Stimulated activated CD4-positive, alpha-beta T cell treated with anti-CD3 and anti-CD28 coated beads, Interleukin-4, amount 100 ng/mL, for 1 hour (primary cell): ENCODE results near the gene ENTHD1.
"Not testable (repeated sequence)": the region's sequence is repeated elsewhere in the genome, so short reads cannot be mapped to it uniquely, and the experiment has no call there.

Experiments
- DNase-seq: peaks from one replicate; pipeline ENCODE4 v3.0.0-alpha.2; 2020

ENTHD1 gene

DNA sequence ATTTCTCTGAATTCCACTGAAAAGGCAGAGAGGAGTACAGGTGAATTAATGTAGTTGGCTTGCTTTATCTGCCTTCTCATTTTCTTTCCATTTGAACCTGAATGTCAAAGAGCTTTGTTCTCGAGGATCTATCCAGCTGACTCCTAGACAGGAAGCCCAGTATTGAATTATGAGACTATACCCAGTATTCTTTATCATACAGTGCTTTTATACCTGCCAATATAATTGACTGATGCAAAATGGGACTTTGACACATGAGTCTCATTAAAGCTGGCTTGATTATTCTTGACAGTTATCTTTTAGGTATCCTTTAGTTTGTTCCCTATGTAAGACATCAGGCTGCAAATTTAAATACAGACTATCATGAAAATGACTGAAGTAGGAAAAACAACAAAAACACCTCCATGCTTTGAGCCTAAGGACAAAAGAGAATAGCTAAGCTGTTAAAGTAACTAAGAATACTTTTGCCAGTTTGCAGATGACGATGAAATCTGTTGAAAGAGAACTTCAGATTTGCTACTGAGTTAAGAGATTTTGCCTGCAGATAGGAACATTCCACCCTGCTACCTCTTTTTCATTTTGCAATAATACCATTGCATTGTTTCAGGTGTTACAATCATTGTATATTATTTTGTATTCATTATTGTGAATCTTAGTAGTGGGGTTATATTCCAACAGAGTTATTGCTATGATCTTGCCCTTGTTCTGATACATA is 117.1 kb downstream of the ENTHD1 start:
- no peak for DNase-seq

DNA sequence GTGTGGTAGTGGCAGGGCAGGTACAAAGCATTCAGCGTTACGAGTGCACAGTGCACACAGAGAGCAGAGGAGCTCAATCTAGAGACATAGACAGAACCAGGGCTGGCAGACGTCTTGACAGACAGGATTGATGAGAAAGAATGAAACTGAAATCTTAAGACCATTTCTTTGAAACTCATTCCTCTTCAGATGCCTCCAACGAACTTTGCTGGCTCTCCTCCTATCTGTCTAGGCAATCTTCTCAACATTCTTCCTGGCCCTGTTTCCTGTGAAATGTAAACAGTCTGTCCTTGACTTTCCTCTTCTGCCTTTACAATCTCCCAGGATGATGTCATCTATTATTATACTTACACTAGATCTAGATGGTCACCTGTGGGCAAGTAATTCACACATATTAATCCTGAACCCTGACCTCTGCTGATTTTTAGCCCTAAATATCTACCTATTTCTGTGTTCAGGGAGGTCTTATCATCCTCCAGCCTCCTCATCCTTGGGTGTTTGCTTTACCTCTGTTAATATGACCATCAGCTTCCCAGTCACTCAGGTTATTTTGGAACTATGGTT is 119.5 kb downstream of the ENTHD1 start:
- DNase-seq = peak; percentile 12

DNA sequence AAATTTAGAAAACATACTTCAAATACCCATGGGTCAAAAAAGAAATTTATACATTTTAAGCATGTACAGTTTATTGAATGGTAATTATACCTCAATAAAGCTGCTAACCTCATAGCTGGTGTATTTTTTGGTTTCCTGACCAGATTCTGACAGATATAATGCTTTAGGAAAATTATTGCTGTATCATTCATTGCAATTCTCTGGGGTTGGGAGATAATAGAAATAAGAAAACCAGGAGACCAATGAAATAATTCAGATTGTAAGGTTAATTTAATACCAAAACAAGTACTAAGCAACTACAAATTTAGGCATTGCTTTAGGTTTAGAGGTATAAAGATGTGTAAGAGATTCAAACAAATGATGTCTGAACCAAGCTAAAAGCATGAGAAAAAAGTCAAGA is 120.1 kb downstream of the ENTHD1 start:
- no peak for DNase-seq

DNA sequence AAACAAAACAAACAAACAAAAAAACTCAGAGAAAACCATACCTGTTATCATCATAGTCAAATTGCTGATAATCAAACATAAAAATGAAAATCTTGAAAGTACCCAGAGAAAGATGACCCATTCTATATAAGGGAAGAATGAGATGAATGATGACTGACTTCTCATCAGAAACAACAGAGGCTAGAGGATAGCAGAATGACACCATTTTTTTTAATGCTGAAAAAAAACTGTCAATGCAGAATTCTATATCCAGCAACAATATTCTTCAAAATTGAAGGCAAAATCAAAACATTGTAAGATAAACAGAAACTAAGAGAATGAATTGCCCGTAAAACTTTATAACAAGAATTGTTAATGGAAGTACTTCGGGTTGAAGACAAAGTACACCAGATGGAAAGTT is 122.1 kb downstream of the ENTHD1 start:
- DNase-seq = no peak

DNA sequence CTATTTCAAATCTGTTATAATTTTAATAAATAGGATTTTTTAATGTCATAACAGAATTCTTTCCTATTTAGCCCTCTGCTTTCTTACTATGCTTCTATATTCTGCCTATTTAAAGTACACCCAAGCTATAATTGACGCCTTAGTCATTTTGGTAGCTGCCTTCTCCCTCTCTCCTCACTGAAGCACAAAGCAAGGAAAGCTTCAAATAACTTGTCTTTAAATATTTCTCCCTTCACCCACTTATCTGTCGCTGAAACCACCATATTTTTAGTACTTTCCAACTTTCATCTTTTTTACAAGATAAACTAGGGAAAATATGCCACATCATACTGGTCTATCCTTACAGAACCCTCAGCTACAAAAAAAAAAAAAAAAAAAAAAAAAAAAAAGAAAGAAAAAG is 127.9 kb downstream of the ENTHD1 start:
- no peak for DNase-seq

DNA sequence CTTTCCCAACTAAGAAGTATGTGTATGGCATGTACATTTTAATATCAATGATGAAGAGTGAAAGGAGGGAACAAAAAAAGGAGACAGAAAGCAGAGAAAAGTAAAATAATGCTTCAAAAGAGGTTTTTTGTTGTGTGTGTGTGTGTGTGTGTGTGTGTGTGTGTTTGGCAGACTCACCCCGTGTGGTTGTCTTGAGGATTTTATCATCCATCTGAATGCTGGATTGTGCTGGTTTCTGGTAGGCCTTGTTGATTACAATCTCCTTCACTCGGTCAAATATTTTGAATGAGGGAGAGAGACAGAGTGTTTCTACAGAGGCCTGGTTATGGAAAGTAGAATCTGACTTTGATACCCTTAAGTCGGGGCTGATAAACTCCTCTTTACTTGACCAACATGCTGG is 128.5 kb downstream of the ENTHD1 start:
- DNase-seq = no peak

DNA sequence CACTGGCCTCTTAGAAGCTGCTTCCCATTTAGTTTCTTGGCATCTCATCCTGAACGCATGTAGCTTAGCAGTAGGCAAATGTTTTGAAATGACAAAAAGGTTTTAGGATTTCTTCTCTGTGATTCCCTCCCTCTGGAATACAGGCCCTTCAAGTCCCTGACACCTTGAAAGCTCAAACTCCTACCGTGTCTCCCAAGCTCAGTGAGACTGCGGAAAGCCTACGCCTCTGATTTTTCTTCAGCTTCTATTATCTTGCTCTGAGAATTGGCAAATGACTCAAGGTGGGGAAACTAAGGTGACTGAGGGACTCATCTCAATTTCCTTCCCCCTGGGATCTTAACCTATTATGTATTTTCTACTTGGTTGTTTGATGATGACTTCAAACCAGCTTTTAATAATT is 130.3 kb downstream of the ENTHD1 start:
- DNase-seq = no peak

DNA sequence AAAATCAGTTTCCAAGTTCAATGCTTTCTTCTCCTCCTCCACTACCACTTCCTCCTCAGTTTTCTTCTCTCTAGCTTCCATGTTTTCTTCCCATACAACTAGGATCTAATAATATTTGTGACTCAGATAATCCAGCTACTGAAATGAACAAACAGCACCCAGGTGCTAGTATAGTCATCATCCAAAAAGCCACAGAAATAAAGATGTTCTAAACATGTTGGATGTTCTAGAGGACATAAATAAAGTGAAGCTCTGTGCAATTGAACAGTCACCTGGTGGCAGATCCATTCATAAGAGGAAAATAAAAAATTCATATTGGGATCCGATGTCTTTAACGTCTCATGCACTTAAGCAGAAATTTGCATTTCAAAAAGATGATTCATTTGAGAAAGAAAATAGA is 142.8 kb downstream of the ENTHD1 start:
- no peak for DNase-seq

DNA sequence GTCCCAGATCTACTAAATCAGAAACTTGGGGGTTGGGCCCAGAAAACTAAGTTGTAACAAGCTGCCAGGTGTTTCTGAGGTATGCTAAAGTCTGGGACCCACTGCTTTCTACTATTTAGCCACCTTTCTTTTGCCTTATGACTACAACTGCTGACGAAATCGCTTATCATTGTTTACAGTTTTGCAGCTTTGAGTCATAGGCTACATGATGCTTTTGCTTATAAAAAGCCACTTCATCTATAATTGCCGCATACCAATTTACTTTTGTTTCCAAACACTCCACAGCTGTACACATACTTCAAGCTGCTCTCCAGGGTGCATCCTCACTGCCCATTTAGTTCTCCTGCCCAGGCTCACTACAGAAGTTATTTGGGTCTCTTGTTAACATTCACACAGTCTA is 144.7 kb downstream of the ENTHD1 start:
- DNase-seq = no peak

DNA sequence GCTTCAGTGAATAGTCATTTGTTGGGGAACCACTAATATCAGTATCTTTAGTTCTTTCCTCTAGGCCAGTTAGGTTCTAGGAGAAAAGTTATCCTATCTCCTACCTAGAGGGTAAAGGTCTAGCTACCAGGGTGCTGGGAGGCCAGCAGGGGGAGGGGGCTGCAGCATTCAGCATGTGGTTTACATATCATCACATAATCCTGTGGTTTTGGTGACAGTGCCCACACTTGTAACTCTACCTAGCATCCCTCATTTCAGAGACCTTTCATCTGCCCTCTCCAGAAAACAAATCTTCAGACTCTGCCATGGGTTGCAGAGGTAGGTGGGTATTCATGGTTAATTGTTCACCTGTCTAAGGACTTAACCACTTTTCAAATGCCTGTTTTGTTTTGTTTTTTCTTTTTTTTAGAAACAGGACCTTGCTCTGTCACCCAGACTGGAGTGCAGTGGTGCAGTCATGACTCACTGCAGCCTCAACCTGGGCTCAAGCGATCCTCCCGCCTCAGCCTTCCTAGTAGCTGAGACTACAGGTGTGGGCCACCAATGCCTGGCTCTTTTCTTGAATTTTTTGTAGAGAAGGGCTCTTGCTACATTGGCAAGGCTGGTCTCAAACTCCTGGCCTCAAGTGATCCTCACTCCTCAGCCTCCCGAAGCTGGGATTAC is 146.8 kb downstream of the ENTHD1 start:
- DNase-seq = no peak

DNA sequence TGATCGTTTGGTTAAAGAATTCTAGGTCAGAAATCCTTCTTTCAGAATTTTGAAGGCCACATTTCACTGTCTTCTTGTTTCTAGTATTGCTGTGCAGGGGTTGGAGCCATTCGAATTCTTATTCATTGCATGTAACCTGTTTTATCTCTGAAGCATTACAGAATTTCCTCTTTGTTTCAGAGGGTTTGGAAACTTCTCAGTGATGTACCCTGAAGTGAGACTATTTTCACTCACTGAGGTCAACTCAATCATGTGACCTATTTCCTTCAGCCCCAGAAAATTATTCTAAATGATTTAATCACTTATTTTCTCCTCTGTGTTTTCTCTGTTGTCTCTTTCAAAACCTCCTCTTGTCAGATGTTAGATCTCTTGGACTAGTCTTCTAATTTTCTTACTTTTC is 147.8 kb downstream of the ENTHD1 start:
- DNase-seq = no peak

DNA sequence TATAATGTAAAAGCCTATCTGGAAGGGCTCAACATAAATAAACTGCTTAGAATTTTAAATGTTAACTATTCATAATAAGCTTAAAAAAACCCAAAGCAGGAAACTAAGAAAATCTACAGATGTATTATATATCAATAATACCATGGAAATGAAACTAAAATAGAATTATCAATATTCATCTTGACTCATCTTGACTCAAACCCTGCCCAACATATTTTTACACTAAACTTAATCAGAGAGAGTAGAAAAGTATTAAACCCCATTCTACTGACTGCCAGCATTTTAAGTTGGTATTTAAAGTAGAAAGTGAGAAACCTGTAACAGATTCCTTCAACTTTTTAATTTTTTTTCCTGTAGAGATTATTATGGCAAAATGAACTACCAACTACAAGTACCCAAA is 149.2 kb downstream of the ENTHD1 start:
- no peak for DNase-seq

DNA sequence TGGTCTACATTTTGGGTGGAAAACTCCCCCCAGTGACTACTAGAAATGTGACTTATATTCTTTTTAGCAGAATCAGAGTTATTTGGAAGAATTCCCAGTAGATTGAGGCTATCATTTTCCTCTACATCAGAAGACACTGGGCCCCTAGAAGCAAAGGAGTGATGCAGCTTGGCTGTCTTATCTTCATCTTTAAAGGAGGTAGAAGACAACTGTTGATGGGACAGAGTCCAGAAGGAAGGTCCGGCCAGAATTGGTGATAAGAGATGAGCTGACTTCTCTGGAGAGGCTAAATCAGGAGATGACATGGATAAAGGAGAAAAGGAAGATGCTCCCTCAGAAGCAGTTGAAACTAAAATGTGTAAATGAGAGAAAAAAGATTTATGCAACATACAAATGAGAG is 149.6 kb downstream of the ENTHD1 start:
- DNase-seq = no peak

DNA sequence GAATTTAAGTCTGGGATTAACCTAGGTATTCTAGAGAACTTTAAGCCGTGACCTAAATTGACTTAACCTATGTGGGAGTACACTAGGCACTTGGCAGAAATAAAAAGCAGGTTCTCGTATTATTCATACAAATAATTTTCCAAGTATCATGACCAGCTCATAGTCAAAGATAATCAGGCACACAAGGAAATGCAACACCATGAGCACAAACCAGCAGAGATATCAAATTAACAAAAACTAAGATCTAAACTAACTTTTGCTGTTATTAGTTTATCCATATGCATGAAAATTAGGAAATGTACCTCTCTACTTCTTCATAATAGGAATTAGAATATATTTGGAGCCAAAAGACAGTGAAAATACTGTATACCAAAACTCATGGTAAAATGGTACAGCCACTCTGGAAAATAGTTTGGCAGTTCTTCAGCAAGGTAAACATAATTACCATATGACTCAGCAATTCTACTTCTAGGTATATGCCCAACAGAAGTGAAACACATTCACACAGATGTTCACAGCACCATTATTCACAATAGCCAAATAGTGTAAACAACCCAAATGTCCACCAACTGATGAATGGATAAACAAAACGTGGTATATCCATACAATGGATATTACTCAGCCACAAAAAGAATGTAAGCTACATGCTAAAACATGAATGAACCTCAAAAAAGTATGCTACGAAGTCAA is 154.1 kb downstream of the ENTHD1 start:
- no peak for DNase-seq

DNA sequence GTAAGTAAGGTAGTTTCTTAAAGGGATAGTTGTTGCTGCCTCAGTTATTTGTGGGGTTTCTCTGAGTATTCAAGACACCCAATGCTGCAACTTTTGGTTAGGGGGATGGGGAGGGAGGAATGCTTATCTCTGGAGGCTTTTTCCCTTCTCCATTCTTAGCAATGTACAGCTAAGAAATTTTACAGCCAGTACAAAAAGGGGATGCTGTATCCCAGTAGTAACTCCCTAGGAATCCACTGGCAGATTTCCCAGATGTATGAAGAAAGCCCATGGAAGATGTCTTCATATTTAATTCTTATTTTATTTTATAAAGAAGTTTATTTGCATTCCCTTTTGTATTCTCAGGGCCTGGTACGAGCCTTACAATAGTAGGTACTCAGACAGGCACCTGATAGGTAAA is 154.8 kb downstream of the ENTHD1 start:
- DNase-seq = no peak

DNA sequence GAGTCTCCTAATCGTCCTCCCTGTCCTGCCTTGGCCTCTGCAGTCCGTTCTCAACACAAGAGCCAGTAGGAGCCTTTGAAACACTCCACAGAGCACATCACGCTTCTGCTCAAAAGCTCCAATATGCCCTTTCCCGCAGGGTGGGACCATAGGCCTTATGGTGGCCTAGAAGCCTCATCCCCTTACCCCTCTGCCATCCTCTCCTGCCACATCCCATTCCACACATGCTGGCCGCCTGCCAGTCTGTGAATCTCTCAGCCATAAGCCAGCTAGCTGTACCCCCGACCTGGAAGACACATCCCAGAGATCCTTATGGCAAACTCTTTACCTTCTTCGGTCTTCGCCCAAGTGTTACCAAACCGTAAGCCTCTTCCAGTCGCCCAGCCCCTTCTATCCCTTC is 157.8 kb downstream of the ENTHD1 start:
- no peak for DNase-seq

DNA sequence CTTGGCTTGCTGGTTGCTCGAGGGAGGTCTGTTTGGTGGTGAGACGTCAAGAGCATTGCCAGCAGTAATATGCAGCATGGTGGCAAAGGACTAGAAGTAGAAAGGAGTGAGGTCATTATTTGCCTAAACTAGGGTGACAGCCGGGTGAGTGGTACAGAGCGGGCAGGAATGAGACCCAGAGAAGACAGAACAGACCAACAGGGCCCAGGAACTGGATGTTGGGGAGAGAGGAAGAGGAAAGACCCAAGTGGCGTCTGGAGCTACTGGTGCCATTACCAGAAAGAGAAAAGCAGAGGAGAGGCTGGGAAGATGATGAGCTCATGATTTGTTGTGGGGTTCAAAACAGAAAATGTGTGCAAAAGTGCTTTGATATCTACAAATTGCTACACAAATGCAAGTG is 158.7 kb downstream of the ENTHD1 start:
- no peak for DNase-seq

DNA sequence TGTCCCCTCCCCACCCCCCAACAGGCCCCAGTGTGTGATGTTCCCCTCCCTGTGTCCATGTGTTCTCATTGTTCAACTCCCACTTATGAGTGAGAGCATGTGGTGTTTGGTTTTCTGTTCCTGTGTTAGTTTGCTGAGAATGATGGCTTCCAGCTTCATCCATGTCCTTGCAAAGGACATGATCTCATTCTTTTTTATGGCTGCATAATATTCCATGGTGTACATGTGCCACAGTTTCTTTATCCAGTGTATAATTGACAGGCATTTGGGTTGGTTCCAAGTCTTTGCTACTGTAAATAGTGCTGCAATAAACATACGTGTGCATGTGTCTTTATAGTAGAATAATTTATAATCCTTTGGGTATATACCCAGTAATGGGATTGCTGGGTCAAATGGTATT is 159.5 kb downstream of the ENTHD1 start:
- DNase-seq = not testable (repeated sequence)

DNA sequence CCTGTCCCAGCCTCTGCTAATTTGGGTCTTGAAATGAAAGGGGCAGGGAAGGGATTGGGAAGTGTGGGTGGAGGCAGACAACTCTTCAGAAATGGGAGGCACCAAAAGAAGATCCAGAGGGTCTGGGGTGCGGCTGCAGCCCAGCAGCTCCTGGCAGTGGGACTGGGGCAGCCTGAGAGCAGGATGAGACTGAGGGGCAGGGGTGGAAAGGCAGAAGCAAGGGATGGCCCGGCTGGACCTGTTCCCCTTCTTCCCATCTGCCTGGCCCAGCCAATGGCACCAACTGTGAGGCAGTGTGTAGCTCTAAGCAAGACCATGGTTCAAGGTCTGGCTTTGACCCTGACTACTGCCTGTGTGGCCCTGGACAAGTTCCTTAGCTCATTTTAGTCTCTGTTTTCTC is 160.4 kb downstream of the ENTHD1 start:
- no peak for DNase-seq

DNA sequence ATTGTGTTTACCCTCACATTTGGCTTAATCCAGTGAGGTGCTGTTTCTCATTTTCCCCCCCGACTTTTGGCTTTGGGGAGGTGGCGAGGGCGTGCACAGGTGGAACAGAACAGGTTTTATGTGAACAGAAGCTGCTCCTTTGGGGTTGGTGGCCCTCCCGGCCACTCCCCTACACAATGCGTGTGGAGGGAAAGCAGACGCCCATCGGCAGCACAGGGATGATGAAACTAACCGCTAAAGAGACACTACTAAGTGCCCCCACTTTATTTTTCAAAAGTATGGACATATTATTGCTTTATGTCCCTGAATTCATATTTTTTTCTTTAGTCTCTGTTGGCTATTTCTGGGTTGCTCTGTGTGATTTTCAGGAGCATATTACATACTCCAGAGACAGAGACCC is 160.9 kb downstream of the ENTHD1 start:
- DNase-seq = no peak

DNA sequence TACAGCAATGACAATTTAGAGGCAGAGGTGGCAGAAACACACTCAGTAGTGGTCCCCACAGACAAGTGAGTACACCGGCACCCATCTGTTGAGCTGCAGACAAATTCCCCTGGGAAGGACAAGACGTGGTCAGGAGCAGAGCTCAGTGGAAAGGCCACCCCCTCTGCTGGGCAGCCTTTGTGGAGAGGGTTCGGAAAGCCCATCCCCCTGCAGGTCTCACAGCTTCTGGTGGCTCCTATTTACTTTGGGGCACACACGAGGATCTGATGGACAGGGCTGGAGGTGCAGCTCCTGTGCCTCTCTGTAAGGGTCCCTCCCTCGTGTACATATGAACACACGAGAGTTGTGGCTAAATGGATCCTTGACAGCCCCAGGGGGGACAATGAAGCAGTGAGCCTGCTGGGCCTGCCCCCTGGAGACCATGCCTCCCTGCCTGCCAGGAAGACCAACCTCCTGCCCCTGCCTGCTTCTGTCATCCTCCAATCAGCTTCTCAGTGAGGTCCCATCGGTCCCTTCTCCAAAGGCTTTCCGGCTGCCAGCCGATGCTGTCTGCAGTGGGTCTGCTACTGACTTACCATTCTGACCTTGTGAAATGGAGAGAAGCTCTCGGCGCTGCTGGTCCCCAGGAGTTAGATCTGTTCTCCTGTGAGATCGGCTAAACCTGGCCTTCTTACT is 161.5 kb downstream of the ENTHD1 start:
- DNase-seq = no peak

DNA sequence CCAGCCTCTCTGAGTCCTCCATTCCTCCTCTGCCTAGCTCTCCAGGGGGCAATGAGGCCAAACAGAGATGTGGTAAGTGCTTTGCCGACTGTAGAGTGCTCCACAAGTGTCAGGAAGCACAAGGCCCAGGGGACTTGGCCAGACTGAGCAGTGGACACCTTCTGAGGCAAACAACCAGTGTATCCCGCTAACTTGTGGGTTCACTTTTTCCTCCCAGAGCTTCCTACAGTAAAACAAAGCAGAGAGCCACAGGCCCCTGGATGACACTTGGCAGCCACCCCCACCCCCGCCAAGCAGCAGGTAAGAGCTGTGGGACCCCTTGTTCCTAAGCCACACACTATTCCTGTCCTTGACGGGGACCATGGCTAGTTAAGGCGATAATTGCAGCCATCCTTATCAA is 162.1 kb downstream of the ENTHD1 start:
- no peak for DNase-seq

DNA sequence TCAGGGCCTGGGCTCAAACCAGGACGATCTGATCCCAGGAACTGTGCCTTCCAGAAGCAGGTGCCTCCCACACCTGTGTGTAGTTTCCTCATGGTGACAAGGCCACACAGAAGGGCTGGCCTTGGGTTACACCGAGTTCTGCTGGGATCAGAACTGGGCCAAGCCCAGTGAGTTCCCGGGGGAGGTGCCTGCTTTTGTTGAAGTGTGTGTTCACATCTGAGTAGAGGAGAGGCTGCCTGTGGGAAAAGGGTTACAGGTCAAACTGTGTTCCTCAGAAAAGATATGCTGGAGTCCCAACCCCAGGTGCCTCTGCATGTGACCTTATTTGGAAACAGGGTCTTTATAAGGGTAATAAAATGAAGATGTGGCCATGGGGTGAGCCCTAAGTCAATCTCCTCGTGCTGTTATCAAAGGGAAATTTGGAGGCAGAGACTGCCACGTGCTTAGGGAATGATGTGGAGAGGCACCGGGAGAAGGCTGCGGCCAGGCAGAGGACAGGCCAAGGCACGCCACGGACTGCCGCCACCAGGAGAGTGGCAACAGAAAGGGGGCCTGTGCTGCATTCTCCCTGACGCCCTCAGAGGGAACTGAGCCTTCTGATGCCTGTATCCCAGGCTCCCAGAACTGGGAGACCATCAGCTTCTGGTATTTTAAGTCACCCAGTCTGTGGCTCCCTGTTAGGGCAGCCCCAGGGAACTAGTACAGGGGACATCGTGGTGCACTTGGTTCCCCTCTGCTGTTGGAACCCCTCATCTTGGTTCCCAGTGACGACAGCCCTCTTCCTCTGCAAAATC is 164.2 kb downstream of the ENTHD1 start:
- DNase-seq = no peak
